Measurements from ENCODE around the gene OR8B8. TPM values are rescaled to one million over a fixed set of nuclear protein-coding genes. Genes with fewer than 3 reads are reported as not detected.

The OR8B8 gene
- total RNA-seq, 1 experiment from 2014 or later = not detected

DNA sequence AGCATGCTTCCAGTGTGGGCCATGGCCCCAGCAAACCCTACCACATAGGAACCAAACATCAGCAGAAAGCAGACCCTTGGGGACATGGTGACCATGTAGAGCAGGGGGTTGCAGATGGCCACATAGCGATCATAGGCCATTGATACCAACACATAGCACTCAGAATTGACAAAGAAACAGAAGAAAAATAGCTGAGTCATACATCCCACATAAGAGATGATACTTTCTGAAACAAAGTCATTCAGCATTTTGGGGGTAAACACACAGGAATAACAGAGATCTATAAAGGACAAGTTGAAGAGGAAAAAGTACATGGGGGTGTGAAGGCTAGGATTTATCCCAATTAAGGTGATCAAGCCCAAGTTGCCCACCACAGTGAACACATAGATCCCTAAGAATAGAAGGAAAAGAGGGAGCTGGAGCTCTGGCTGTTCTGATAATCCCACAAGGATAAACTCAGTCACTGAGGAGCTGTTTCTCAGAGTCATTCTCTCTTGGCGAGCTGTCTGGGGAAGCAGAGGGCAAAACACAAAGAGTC lies 21.0 kb downstream of the OR8B8 start, which contains the start of gene OR8B4:
Gene OR8B4 (minus strand): TSS at position 488 of the 538 bp plus-strand sequence. CDS start 0 bp downstream, at position 488.
- no peak within 1 kb of the TSS for H3K4me2 ChIP-seq (ENCODE audit: low read length)
- intact Hi-C loops (cut with micrococcal nuclease) = no loop called here
- H3K36me3 ChIP-seq (ENCODE audit: control insufficient read depth in 1 of 2, insufficient read depth in 2 of 2, low read length in 2 of 2) = no peaks in the 10 kb centered on the region
- CTCF ChIA-PET = no interaction called here
- no peaks in the 10 kb centered on the region for H3K79me2 ChIP-seq (ENCODE audit: insufficient read depth, low read length)
- DNase-seq (ENCODE audit: low read depth, low spot score) (no peak), ATAC-seq (no peak)
- no peak within 1 kb of the TSS for H2AFZ ChIP-seq (ENCODE audit: low read depth, low read length, poor library complexity, severe bottlenecking)
- TF ChIP-seq, protein P1, sequence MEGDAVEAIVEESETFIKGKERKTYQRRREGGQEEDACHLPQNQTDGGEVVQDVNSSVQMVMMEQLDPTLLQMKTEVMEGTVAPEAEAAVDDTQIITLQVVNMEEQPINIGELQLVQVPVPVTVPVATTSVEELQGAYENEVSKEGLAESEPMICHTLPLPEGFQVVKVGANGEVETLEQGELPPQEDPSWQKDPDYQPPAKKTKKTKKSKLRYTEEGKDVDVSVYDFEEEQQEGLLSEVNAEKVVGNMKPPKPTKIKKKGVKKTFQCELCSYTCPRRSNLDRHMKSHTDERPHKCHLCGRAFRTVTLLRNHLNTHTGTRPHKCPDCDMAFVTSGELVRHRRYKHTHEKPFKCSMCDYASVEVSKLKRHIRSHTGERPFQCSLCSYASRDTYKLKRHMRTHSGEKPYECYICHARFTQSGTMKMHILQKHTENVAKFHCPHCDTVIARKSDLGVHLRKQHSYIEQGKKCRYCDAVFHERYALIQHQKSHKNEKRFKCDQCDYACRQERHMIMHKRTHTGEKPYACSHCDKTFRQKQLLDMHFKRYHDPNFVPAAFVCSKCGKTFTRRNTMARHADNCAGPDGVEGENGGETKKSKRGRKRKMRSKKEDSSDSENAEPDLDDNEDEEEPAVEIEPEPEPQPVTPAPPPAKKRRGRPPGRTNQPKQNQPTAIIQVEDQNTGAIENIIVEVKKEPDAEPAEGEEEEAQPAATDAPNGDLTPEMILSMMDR (IDR thresholded peaks at IDR 0.05 in 2 of 3, conservative IDR thresholded peaks at IDR 0.05 in 1 of 3; ENCODE audit: borderline replicate concordance in 1 of 3, insufficient read depth in 1 of 3, low read depth in 2 of 3, low read length in 2 of 3) = no peak
- TF ChIP-seq POLR2AphosphoS5 (IDR thresholded peaks at IDR 0.05; ENCODE audit: low read depth, low read length) (no peak), EZH2 (IDR thresholded peaks at IDR 0.05) (no peak), ZNF274 (IDR thresholded peaks at IDR 0.05; ENCODE audit: low read depth, low read length) (no peak)
- BruUV-seq (replicated peaks) = no TSS peak
- peaks cover 51% of the 10 kb centered on the region for H3K27me3 ChIP-seq (ENCODE audit: insufficient read depth, low read length)
- H3K4me1 ChIP-seq (ENCODE audit: control insufficient read depth in 1 of 2, insufficient read depth in 2 of 2, low read length in 2 of 2) = no peaks in the 10 kb centered on the region
- H3K9ac ChIP-seq (ENCODE audit: low read length) = no peak within 1 kb of the TSS
- RAD21 ChIA-PET (ENCODE audit: low non-redundant PET in 1 of 2, low total read pairs in 2 of 2, uncharacterized antibody in 2 of 2, unreplicated experiment in 2 of 2) = no interaction called here
- no peaks in the 10 kb centered on the region for H4K20me1 ChIP-seq (ENCODE audit: insufficient read depth)
- H3K9me3 ChIP-seq (ENCODE audit: control insufficient read depth in 1 of 2, insufficient read depth in 1 of 2, low read depth in 1 of 2, low read length in 2 of 2) = no peaks in the 10 kb centered on the region
- H3K27ac ChIP-seq (ENCODE audit: low read depth, low read length) = no peak within 1 kb of the TSS
- H3K9me2 ChIP-seq (ENCODE audit: insufficient read depth) = no peaks in the 10 kb centered on the region
- POLR2A ChIA-PET = no interaction called here
- H3K4me3 ChIP-seq (replicated peaks in 1 of 2; ENCODE audit: low read depth in 1 of 2, low read length in 2 of 2) = no peak within 1 kb of the TSS

DNA sequence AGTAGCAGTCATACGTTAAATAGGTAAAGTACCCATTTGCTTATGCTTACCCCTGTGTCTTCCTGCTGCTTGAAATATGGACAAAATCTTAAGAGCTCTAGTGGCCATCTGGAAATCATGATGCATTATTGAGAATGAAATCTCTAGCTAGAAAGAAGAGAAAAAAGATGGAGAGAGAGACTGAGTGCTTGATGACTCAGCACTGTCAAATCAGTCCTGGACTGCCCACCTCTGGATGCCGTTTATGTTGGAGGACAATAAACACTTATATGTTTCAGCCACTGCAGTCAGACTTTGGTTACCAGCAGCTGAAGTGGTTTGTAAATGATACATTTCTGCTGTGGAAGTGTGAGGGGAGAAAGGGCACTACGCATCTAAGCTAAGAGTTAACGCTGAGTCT lies 24.5 kb downstream of the OR8B8 start:
- H3K9me3 ChIP-seq (ENCODE audit: control insufficient read depth in 1 of 2, insufficient read depth in 1 of 2, low read depth in 1 of 2, low read length in 2 of 2) = no peaks in the 10 kb centered on the region
- H3K36me3 ChIP-seq (ENCODE audit: control insufficient read depth in 1 of 2, insufficient read depth in 2 of 2, low read length in 2 of 2) = no peaks in the 10 kb centered on the region
- no peak overlapping the region for H3K4me2 ChIP-seq (ENCODE audit: low read length)
- no peak for DNase-seq (ENCODE audit: low read depth, low spot score)
- no peak overlapping the region for H2AFZ ChIP-seq (ENCODE audit: low read depth, low read length, poor library complexity, severe bottlenecking)
- no peaks in the 10 kb centered on the region for H4K20me1 ChIP-seq (ENCODE audit: insufficient read depth)
- no peak overlapping the region for H3K4me3 ChIP-seq (replicated peaks in 1 of 2; ENCODE audit: low read depth in 1 of 2, low read length in 2 of 2)
- intact Hi-C loops (cut with micrococcal nuclease) = no loop called here
- TF ChIP-seq FOSL1 (IDR thresholded peaks at IDR 0.05; ENCODE audit: low read depth) (no peak), TCF7L2 (IDR thresholded peaks at IDR 0.05; ENCODE audit: borderline replicate concordance, extremely low read depth, insufficient read depth, insufficient read length) (no peak), POLR2A (IDR thresholded peaks at IDR 0.05; ENCODE audit: borderline replicate concordance, extremely low read depth, insufficient read depth, insufficient read length) (no peak), EGR1 (IDR thresholded peaks at IDR 0.05; ENCODE audit: low read depth) (no peak)
- TF ChIP-seq, protein P2, sequence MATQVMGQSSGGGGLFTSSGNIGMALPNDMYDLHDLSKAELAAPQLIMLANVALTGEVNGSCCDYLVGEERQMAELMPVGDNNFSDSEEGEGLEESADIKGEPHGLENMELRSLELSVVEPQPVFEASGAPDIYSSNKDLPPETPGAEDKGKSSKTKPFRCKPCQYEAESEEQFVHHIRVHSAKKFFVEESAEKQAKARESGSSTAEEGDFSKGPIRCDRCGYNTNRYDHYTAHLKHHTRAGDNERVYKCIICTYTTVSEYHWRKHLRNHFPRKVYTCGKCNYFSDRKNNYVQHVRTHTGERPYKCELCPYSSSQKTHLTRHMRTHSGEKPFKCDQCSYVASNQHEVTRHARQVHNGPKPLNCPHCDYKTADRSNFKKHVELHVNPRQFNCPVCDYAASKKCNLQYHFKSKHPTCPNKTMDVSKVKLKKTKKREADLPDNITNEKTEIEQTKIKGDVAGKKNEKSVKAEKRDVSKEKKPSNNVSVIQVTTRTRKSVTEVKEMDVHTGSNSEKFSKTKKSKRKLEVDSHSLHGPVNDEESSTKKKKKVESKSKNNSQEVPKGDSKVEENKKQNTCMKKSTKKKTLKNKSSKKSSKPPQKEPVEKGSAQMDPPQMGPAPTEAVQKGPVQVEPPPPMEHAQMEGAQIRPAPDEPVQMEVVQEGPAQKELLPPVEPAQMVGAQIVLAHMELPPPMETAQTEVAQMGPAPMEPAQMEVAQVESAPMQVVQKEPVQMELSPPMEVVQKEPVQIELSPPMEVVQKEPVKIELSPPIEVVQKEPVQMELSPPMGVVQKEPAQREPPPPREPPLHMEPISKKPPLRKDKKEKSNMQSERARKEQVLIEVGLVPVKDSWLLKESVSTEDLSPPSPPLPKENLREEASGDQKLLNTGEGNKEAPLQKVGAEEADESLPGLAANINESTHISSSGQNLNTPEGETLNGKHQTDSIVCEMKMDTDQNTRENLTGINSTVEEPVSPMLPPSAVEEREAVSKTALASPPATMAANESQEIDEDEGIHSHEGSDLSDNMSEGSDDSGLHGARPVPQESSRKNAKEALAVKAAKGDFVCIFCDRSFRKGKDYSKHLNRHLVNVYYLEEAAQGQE (IDR thresholded peaks at IDR 0.05; ENCODE audit: low read depth) = no peak
- TF ChIP-seq, protein P3, sequence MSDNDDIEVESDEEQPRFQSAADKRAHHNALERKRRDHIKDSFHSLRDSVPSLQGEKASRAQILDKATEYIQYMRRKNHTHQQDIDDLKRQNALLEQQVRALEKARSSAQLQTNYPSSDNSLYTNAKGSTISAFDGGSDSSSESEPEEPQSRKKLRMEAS (IDR thresholded peaks at IDR 0.05) = no peak
- TF ChIP-seq, protein P1 (IDR thresholded peaks at IDR 0.05 in 2 of 3, conservative IDR thresholded peaks at IDR 0.05 in 1 of 3; ENCODE audit: borderline replicate concordance in 1 of 3, insufficient read depth in 1 of 3, low read depth in 2 of 3, low read length in 2 of 3) = no peak
- no peak for ATAC-seq
- H3K79me2 ChIP-seq (ENCODE audit: insufficient read depth, low read length) = no peaks in the 10 kb centered on the region
- no peak overlapping the region for H3K27ac ChIP-seq (ENCODE audit: low read depth, low read length)
- RAD21 ChIA-PET (ENCODE audit: low non-redundant PET in 1 of 2, low total read pairs in 2 of 2, uncharacterized antibody in 2 of 2, unreplicated experiment in 2 of 2) = no interaction called here
- H3K27me3 ChIP-seq (ENCODE audit: insufficient read depth, low read length) = peaks cover 63% of the 10 kb centered on the region
- H3K9me2 ChIP-seq (ENCODE audit: insufficient read depth) = no peaks in the 10 kb centered on the region
- POLR2A ChIA-PET = no interaction called here
- H3K9ac ChIP-seq (ENCODE audit: low read length) = no peak overlapping the region
- BruUV-seq (replicated peaks) = no TSS peak
- CTCF ChIA-PET = no interaction called here
- no peaks in the 10 kb centered on the region for H3K4me1 ChIP-seq (ENCODE audit: control insufficient read depth in 1 of 2, insufficient read depth in 2 of 2, low read length in 2 of 2)

Measured in HCT116 (cell line).